Measurements from ENCODE around the gene UNC5A.

UNC5A gene

DNA sequence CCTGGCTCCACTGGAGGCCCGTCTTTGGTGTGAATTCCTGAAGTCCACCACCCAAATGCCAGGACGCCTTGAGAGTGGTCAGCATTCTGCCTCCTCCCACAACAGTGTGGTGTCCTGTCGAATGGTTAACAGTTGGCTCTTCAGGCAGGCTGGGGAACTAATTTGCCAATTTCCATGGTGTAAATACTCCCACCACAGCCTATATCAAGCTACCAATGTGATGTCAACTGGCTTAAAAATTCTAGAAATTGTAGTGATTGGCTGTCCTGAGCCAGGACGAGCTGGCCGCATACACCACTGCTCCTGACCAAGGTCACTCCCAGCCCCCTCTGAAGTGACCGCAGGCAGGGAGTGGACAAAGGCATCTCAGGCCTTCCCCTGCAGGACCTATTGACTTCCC is 11.1 kb downstream of the UNC5A start:
- in situ Hi-C loops (cut with HindIII; ENCODE audit: low pct_unique_long_range_greater_than_20kb, low sequenced_read_pairs): no loop called here
- DNase-seq (ENCODE audit: low read depth in 1 of 2, low spot score in 1 of 2): no peak
- no peak for TF ChIP-seq JUND (IDR thresholded peaks at IDR 0.05; ENCODE audit: low read depth)

- TF ChIP-seq JUND (IDR thresholded peaks at IDR 0.05; ENCODE audit: low read depth): no peak
- in situ Hi-C loops (cut with HindIII; ENCODE audit: low pct_unique_long_range_greater_than_20kb, low sequenced_read_pairs): no loop called here
- no peak for DNase-seq (ENCODE audit: low read depth in 1 of 2, low spot score in 1 of 2)
These were observed 11.9 kb downstream of the UNC5A start for GRCh38 chr5:176822041-176822792.

- no peak for TF ChIP-seq JUND (IDR thresholded peaks at IDR 0.05; ENCODE audit: low read depth)
- DNase-seq (ENCODE audit: low read depth in 1 of 2, low spot score in 1 of 2): no peak
- in situ Hi-C loops (cut with HindIII; ENCODE audit: low pct_unique_long_range_greater_than_20kb, low sequenced_read_pairs): no loop called here
These were observed 12.6 kb downstream of the UNC5A start for GRCh38 chr5:176822793-176823481.

- DNase-seq (ENCODE audit: low read depth in 1 of 2, low spot score in 1 of 2): no peak
- in situ Hi-C loops (cut with HindIII; ENCODE audit: low pct_unique_long_range_greater_than_20kb, low sequenced_read_pairs): no loop called here
These were observed 13.6 kb downstream of the UNC5A start for GRCh38 chr5:176823869-176824412.

GRCh38 chr5:176824604-176825003 is 14.2 kb downstream of the UNC5A start:
- TF ChIP-seq JUND (IDR thresholded peaks at IDR 0.05; ENCODE audit: low read depth): no peak
- in situ Hi-C loops (cut with HindIII; ENCODE audit: low pct_unique_long_range_greater_than_20kb, low sequenced_read_pairs): no loop called here
- DNase-seq (ENCODE audit: low read depth in 1 of 2, low spot score in 1 of 2): no peak

More at GRCh38 chr5:176823869-176824412, 13.6 kb downstream of the UNC5A start:
- no peak for TF ChIP-seq JUND (IDR thresholded peaks at IDR 0.05; ENCODE audit: low read depth)

DNA sequence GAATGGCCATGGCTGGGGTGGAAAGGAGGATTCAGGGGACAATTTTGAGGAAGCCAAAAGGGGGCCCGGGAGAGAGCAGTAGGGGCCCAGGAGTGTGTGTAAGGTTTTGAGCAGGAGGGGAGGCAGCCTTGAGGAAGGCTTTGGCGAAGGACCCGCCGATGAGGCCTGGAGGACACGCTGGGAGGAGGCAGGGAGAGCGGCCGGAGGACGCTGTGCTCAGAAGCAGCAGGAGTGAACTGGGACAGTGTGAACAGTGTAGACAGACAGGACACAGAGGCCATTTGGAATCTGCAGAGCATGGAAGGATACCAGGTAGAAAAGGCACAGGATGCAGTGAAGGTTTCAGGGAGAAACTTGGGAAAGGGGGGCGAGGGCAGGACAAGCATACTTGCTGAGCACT is 14.9 kb downstream of the UNC5A start:
- no peak for TF ChIP-seq JUND (IDR thresholded peaks at IDR 0.05; ENCODE audit: low read depth)
- in situ Hi-C loops (cut with HindIII; ENCODE audit: low pct_unique_long_range_greater_than_20kb, low sequenced_read_pairs): no loop called here
- no peak for DNase-seq (ENCODE audit: low read depth in 1 of 2, low spot score in 1 of 2)

GRCh38 chr5:176825957-176826356 is 15.6 kb downstream of the UNC5A start:
- DNase-seq (ENCODE audit: low read depth in 1 of 2, low spot score in 1 of 2): no peak
- in situ Hi-C loops (cut with HindIII; ENCODE audit: low pct_unique_long_range_greater_than_20kb, low sequenced_read_pairs): no loop called here
- TF ChIP-seq JUND (IDR thresholded peaks at IDR 0.05; ENCODE audit: low read depth): no peak

GRCh38 chr5:176827736-176828414 is 17.5 kb downstream of the UNC5A start:
- no peak for DNase-seq (ENCODE audit: low read depth in 1 of 2, low spot score in 1 of 2)
- in situ Hi-C loops (cut with HindIII; ENCODE audit: low pct_unique_long_range_greater_than_20kb, low sequenced_read_pairs): no loop called here
- TF ChIP-seq JUND (IDR thresholded peaks at IDR 0.05; ENCODE audit: low read depth): no peak

DNA sequence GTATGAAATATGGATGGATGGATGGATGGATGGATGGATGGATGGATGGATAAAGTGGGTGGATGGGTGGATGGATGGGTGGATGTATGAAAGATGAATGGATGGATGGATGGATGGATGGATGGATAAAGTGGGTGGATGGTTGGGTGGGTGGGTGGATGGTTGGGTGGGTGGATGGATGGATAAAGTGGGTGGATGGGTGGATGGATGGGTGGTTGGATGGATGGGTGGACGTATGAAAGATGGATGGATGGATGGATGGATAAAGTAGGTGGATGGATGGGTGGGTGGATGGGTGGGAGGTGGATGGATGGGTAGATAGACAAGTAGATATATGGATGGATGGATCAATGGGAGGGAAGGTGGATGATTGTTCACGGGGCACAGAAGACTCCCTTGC is 19.0 kb downstream of the UNC5A start:
- no peak for TF ChIP-seq JUND (IDR thresholded peaks at IDR 0.05; ENCODE audit: low read depth)

GRCh38 chr5:176830422-176830994 is 20.1 kb downstream of the UNC5A start:
- DNase-seq (ENCODE audit: low read depth in 1 of 2, low spot score in 1 of 2): no peak
- in situ Hi-C loops (cut with HindIII; ENCODE audit: low pct_unique_long_range_greater_than_20kb, low sequenced_read_pairs): no loop called here
- TF ChIP-seq JUND (IDR thresholded peaks at IDR 0.05; ENCODE audit: low read depth): no peak

More for the DNA sequence above, 19.0 kb downstream of the UNC5A start:
- no peak for DNase-seq (ENCODE audit: low read depth in 1 of 2, low spot score in 1 of 2)
- in situ Hi-C loops (cut with HindIII; ENCODE audit: low pct_unique_long_range_greater_than_20kb, low sequenced_read_pairs): no loop called here

DNA sequence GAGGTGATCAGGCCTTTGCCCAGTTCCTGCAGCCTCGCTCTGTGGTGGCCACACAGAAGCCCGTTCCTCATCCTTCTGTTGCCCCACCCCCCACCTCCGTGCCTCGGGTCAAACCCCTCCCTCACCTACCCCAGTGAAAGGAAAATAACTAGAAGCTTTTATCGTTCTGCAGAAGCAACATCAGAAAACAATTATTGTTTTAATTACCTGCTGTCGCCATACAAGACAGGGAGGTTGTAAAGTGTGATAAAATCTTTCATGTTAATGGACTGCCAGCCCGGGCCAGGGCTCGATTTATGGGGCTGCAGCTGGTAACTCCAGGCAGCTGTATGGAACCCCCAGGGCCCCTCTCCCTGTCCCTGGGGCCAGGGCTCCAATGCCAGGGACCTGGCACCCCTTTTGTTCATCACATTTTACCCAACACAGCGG is 20.6 kb downstream of the UNC5A start:
- DNase-seq (ENCODE audit: low read depth in 1 of 2, low spot score in 1 of 2): no peak
- no peak for TF ChIP-seq JUND (IDR thresholded peaks at IDR 0.05; ENCODE audit: low read depth)
- in situ Hi-C loops (cut with HindIII; ENCODE audit: low pct_unique_long_range_greater_than_20kb, low sequenced_read_pairs): no loop called here

DNA sequence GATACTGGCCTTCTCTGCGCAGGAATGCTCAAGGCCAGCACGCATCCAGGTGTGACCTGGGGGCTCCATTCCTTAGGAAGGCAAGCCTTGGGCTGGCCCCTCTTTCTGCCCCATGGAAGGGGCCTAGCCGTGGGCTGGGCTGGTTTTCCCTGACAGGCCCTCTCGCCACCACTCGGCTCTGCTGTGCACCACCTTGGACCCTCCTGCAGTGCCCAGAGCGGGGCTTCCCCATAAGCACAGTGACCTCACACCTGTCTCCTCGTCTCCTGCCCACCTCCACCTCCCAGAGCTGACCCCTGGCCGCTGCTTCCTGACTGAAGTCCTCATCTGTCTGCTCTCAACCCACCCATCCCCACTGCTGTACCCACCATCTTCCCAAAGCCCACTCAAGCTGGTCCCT is 21.1 kb downstream of the UNC5A start:
- no peak for DNase-seq (ENCODE audit: low read depth in 1 of 2, low spot score in 1 of 2)
- in situ Hi-C loops (cut with HindIII; ENCODE audit: low pct_unique_long_range_greater_than_20kb, low sequenced_read_pairs): no loop called here
- no peak for TF ChIP-seq JUND (IDR thresholded peaks at IDR 0.05; ENCODE audit: low read depth)

Data from T47D (cell line).